Smooth muscle cell (in vitro differentiated cells): Measurements from ENCODE around the gene TOP3B. TPM values are rescaled to one million over a fixed set of nuclear protein-coding genes. Genes with fewer than 3 reads are reported as not detected.

ENCODE experiments used
- DNase-seq: peaks from one replicate; lab custom pipeline; 2025; ENCODE audit not compliant: unreplicated experiment; lab: John Stamatoyannopoulos, UW
- H2AFZ ChIP-seq: fragments of 200-600 bp; sonication (generic); 2 replicates; pipeline ENCODE4 v1.6.0; 2016; ENCODE audit warnings: antibody characterized with exemption, low read depth, mild to moderate bottlenecking
- H3F3A ChIP-seq: fragments of 200-600 bp; sonication (generic); 2 replicates; pipeline ENCODE4 v1.6.0; 2017; ENCODE audit warnings: antibody characterized with exemption, low read depth
- H3K27ac ChIP-seq: fragments of 200-600 bp; sonication (generic); 2 replicates; pipeline ENCODE4 v1.5.1; 2016; ENCODE audit warnings: low read depth, mild to moderate bottlenecking
- H3K27me3 ChIP-seq: fragments of 200-600 bp; sonication (generic); 2 replicates; pipeline ENCODE4 v1.6.1; 2016; ENCODE audit warnings: low read depth, mild to moderate bottlenecking
- H3K36me3 ChIP-seq: fragments of 200-600 bp; sonication (generic); 2 replicates; pipeline ENCODE4 v1.5.1; 2016; ENCODE audit warnings: low read depth
- H3K4me1 ChIP-seq: fragments of 200-600 bp; sonication (generic); 2 replicates; pipeline ENCODE4 v1.5.1; 2016; ENCODE audit warnings: low read depth
- H3K4me2 ChIP-seq: fragments of 200-600 bp; sonication (generic); 2 replicates; pipeline ENCODE4 v1.6.0; 2016; ENCODE audit warnings: mild to moderate bottlenecking
- H3K4me3 ChIP-seq: fragments of 200-600 bp; sonication (generic); 2 replicates; pipeline ENCODE4 v1.5.1; 2016; ENCODE audit warnings: mild to moderate bottlenecking
- H3K79me2 ChIP-seq: fragments of 200-600 bp; sonication (generic); 2 replicates; pipeline ENCODE4 v1.6.0; 2016; ENCODE audit warnings: low read depth, mild to moderate bottlenecking
- H3K9ac ChIP-seq: fragments of 200-600 bp; sonication (generic); 2 replicates; pipeline ENCODE4 v1.6.0; 2016; ENCODE audit warnings: low read depth
- H3K9me3 ChIP-seq: fragments of 200-600 bp; sonication (generic); replicated peaks from 2 replicates; pipeline ENCODE4 v1.5.1; 2016; ENCODE audit warnings: low read depth
- H4K20me1 ChIP-seq: fragments of 200-600 bp; sonication (generic); 2 replicates; pipeline ENCODE4 v1.6.0; 2016; ENCODE audit warnings: low read depth
- WGBS: methylation state at CpG from one replicate; pipeline ENCODE4 v1.1.7; 2016; ENCODE audit warnings: low lambda C conversion rate; 5-methylcytosine and 5-hydroxymethylcytosine counted together
- polyA plus RNA-seq: library from polyadenylated mRNA; unstranded; fragments of >200 nt; fragmentation: Nextera tagmentation; extraction: Ambion mirVana; gene quantifications from 2 replicates; pipeline ENCODE4 v1.2.1, GENCODE V29; 2016
- total RNA-seq: library from RNA; depleted of rRNA; stranded (reverse); fragments of >200 nt; gene quantifications from 2 replicates; pipeline ENCODE4 v1.2.3, GENCODE V29; 2014
- TF ChIP-seq, protein P1 (sequence below): fragments of 200-600 bp; sonication (generic); IDR thresholded peaks from 2 replicates; pipeline ENCODE4 v1.5.1; 2017; ENCODE audit warnings: borderline replicate concordance, mild to moderate bottlenecking, antibody characterized with exemption; ENCODE audit not compliant: insufficient read depth, poor library complexity, severe bottlenecking

TOP3B gene
- total and polyA plus RNA-seq, 2 experiments from 2014 or later = 15.2 to 17.6 TPM

DNA sequence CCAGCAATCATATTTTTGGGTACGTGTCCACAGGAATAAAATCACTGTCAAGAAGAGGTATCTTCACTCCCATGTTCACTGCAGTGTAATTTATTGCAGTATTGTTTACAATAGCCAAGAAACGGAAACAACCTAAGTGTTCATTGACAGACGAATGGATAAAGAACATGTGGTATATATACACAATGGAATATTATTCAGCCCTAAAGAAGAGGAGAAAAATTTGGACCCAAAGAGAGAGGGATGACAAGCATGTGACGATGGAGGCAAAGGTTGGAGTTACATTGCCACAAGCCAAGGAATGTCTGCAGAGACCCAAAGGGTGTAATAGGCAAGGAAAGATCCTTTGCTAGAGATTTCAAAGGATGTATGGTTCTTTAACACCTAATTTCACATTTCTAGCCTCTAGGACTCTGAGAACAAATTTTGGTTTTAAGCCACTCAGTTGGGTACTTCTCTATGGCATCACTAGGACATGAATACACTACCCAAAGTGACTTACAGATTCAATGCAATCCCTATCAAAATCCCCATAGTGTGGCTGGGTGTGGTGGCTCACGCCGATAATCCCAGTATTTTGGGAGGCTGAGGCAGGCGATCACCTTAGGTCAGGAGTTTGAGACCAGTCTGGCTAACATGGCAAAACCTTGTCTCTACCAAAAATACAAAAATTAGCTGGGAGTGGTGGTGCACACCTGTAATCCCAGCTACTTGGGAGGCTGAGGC, 31.1 kb upstream of the TOP3B start:
- no peaks in the 10 kb centered on the region for H3K79me2 ChIP-seq
- no peak overlapping the region for H3K27ac ChIP-seq
- 94% methylated on average over 7 of the region's 7 CpGs for WGBS
- no peak overlapping the region for H3K4me2 ChIP-seq
- no peaks in the 10 kb centered on the region for H3K36me3 ChIP-seq
- no peak overlapping the region for H3K9ac ChIP-seq
- no peaks in the 10 kb centered on the region for H3K4me1 ChIP-seq
- no peaks in the 10 kb centered on the region for H3F3A ChIP-seq
- H3K4me3 ChIP-seq = no peak overlapping the region
- H3K27me3 ChIP-seq = peaks cover 22% of the 10 kb centered on the region
- H3K9me3 ChIP-seq = no peaks in the 10 kb centered on the region
- TF ChIP-seq, protein P1, sequence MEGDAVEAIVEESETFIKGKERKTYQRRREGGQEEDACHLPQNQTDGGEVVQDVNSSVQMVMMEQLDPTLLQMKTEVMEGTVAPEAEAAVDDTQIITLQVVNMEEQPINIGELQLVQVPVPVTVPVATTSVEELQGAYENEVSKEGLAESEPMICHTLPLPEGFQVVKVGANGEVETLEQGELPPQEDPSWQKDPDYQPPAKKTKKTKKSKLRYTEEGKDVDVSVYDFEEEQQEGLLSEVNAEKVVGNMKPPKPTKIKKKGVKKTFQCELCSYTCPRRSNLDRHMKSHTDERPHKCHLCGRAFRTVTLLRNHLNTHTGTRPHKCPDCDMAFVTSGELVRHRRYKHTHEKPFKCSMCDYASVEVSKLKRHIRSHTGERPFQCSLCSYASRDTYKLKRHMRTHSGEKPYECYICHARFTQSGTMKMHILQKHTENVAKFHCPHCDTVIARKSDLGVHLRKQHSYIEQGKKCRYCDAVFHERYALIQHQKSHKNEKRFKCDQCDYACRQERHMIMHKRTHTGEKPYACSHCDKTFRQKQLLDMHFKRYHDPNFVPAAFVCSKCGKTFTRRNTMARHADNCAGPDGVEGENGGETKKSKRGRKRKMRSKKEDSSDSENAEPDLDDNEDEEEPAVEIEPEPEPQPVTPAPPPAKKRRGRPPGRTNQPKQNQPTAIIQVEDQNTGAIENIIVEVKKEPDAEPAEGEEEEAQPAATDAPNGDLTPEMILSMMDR = no peak
- no peaks in the 10 kb centered on the region for H4K20me1 ChIP-seq
- H2AFZ ChIP-seq = no peak overlapping the region
- no peak for DNase-seq

- H3K4me2 ChIP-seq = no peak overlapping the region
- TF ChIP-seq, protein P1 = no peak
- 61% methylated on average over 1 of the region's 1 CpG for WGBS
These were observed 29.4 kb upstream of the TOP3B start for GRCh38 chr22:22011964-22012363.

DNA sequence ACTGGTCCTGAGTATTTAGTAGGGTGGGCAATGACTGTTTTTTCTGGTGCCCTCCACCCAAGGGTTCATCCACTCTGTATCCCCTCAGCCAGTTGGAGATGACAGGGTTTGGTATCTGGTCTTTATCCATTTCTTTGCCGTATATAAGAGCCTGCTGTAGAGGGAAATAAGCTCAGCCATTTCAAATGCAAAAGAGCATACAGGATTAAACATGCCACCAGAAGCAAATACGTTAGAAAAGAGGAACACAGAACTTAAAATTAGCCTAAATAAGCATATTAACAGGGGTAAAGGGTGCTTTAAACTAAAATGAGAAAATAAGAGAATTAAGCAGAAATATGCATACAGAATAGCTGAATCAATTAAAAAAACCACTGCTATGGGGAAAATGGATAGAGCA, 27.8 kb upstream of the TOP3B start:
- no peak overlapping the region for H2AFZ ChIP-seq
- no peaks in the 10 kb centered on the region for H3K4me1 ChIP-seq
- TF ChIP-seq, protein P1 = no peak
- no peaks in the 10 kb centered on the region for H3F3A ChIP-seq
- H3K27ac ChIP-seq = no peak overlapping the region
- WGBS = 44% methylated on average over 2 of the region's 2 CpGs
- no peak overlapping the region for H3K4me2 ChIP-seq
- no peak overlapping the region for H3K4me3 ChIP-seq
- peaks cover 24% of the 10 kb centered on the region for H3K27me3 ChIP-seq
- H3K9ac ChIP-seq = no peak overlapping the region
- no peaks in the 10 kb centered on the region for H4K20me1 ChIP-seq
- no peaks in the 10 kb centered on the region for H3K79me2 ChIP-seq
- no peaks in the 10 kb centered on the region for H3K36me3 ChIP-seq
- no peak for DNase-seq
- no peaks in the 10 kb centered on the region for H3K9me3 ChIP-seq

More at GRCh38 chr22:22011964-22012363, 29.4 kb upstream of the TOP3B start:
- Histone ChIP-seq H3K9ac (no peak overlapping the region), H3K9me3 (no peaks in the 10 kb centered on the region), H3K4me3 (no peak overlapping the region), H3F3A (no peaks in the 10 kb centered on the region), H4K20me1 (no peaks in the 10 kb centered on the region), H3K4me1 (no peaks in the 10 kb centered on the region), H3K27ac (no peak overlapping the region), H3K79me2 (no peaks in the 10 kb centered on the region), H3K36me3 (no peaks in the 10 kb centered on the region), H3K27me3 (peaks cover 24% of the 10 kb centered on the region), H2AFZ (no peak overlapping the region)
- no peak for DNase-seq

GRCh38 chr22:22009661-22010060, 27.1 kb upstream of the TOP3B start:
- Histone ChIP-seq H3K4me1 (no peaks in the 10 kb centered on the region), H3K4me3 (no peak overlapping the region), H3K27ac (no peak overlapping the region), H3K9me3 (no peaks in the 10 kb centered on the region), H3F3A (no peaks in the 10 kb centered on the region), H3K27me3 (peaks cover 24% of the 10 kb centered on the region), H3K4me2 (no peak overlapping the region), H2AFZ (no peak overlapping the region), H3K9ac (no peak overlapping the region), H4K20me1 (no peaks in the 10 kb centered on the region), H3K36me3 (no peaks in the 10 kb centered on the region), H3K79me2 (no peaks in the 10 kb centered on the region)
- no peak for DNase-seq
- 72% methylated on average over 3 of the region's 3 CpGs for whole genome bisulfite sequencing
- TF ChIP-seq, protein P1 = no peak
